Measurements from ENCODE around the gene UGT1A1. TPM values are rescaled to one million over a fixed set of nuclear protein-coding genes. Genes with fewer than 3 reads are reported as not detected.
A peak's percentile ranks its signal among the peaks of the same experiment; 100 is the strongest.

The UGT1A1 gene
- polyA plus RNA-seq, 2 of the 4 experiments (the other 2 are of a cell fraction) = 1.9 TPM

- POLR2A ChIA-PET = interaction anchor here (1.2 kb wide), 1 partner anchor 247 kb away, joined by 11 read pairs; no protein-coding TSS in a partner anchor
- CTCF ChIA-PET = interaction anchor here (0.6 to 1.8 kb wide), 3 partner anchors 12 to 51 kb away, joined by 3 to 12 read pairs (median 3); no protein-coding TSS in a partner anchor
- TF ChIP-seq MAFK (IDR thresholded peaks at IDR 0.05; ENCODE audit: partially characterized antibody) (no peak), USF2 (IDR thresholded peaks at IDR 0.05) (no peak), ZNF302 (CRISPR knock-in tag; IDR thresholded peaks at IDR 0.05) (no peak), ZSCAN20 (CRISPR knock-in tag; IDR thresholded peaks at IDR 0.05) (no peak), HOXA7 (CRISPR knock-in tag; IDR thresholded peaks at IDR 0.05) (no peak), HOXB13 (CRISPR knock-in tag; IDR thresholded peaks at IDR 0.05; ENCODE audit: low read depth) (no peak), MAZ (IDR thresholded peaks at IDR 0.05; ENCODE audit: borderline replicate concordance, low read depth, low read length) (no peak), E2F6 (IDR thresholded peaks at IDR 0.05; ENCODE audit: borderline replicate concordance, low read depth) (no peak), CEBPB (IDR thresholded peaks at IDR 0.05) (no peak)
- DNase-seq (ENCODE audit: low read depth in 1 of 2, low spot score in 1 of 2) (no peak), ATAC-seq (no peak), FAIRE-seq (no peak)
- WGBS (ENCODE audit: missing lambda C conversion rate) = 92% methylated on average over 16 of the region's 18 CpGs
- no peak overlapping the region for H3K4me3 ChIP-seq
- H3K9me3 ChIP-seq = no peaks in the 10 kb centered on the region
- peak overlapping the region; percentile 28 to 81 for H3K27ac ChIP-seq
- H3K4me2 ChIP-seq = no peak overlapping the region
- peaks cover 36% of the 10 kb centered on the region for H3K4me1 ChIP-seq
These were observed 60.1 kb downstream of the UGT1A1 start for GRCh38 chr2:233819884-233820773.

- no peak for TF ChIP-seq ZFP36 (IDR thresholded peaks at IDR 0.05; ENCODE audit: borderline replicate concordance, partially characterized antibody)
- TF ChIP-seq TP53 (CRISPR knock-in tag; IDR thresholded peaks at IDR 0.05) = no peak
- TF ChIP-seq BCL3 (IDR thresholded peaks at IDR 0.05) = no peak
- TF ChIP-seq HOXA7 (CRISPR knock-in tag; IDR thresholded peaks at IDR 0.05) = no peak
- TF ChIP-seq REST (IDR thresholded peaks at IDR 0.05) = no peak
- no peak for TF ChIP-seq FOXS1 (CRISPR knock-in tag; IDR thresholded peaks at IDR 0.05)
- no peak for TF ChIP-seq RAD21 (conservative IDR thresholded peaks at IDR 0.05 in 1 of 2, IDR thresholded peaks at IDR 0.05 in 1 of 2)
- TF ChIP-seq FOSL2 (IDR thresholded peaks at IDR 0.05) = no peak
- TF ChIP-seq FOSL2 (CRISPR knock-in tag; IDR thresholded peaks at IDR 0.05) = no peak
- no peak for TF ChIP-seq HMGXB4 (CRISPR knock-in tag; IDR thresholded peaks at IDR 0.05; ENCODE audit: borderline replicate concordance)
- TF ChIP-seq PBX3 (IDR thresholded peaks at IDR 0.05) = no peak
- no peak for TF ChIP-seq ZNF302 (CRISPR knock-in tag; IDR thresholded peaks at IDR 0.05)
- TF ChIP-seq HDAC2 (IDR thresholded peaks at IDR 0.05) = no peak
These were observed 60.7 kb downstream of the UGT1A1 start for GRCh38 chr2:233820774-233821105.

More at GRCh38 chr2:233820774-233821105, 60.7 kb downstream of the UGT1A1 start:
- Histone ChIP-seq H3K4me3 (no peak overlapping the region), H3K27ac (peak overlapping the region; percentile 28 to 81; a peak in 3 of 6 replicates), H3K9me3 (no peaks in the 10 kb centered on the region), H3K4me2 (no peak overlapping the region), H3K4me1 (peaks cover 36% of the 10 kb centered on the region)
- CTCF ChIA-PET = interaction anchor here (0.6 to 1.9 kb wide), 5 partner anchors 12 to 109 kb away, joined by 3 to 12 read pairs (median 3); no protein-coding TSS in a partner anchor
- POLR2A ChIA-PET = interaction anchor here (1.2 kb wide), 1 partner anchor 248 kb away, joined by 11 read pairs; no protein-coding TSS in a partner anchor
- DNase-seq (ENCODE audit: low read depth in 1 of 2, low spot score in 1 of 2) (no peak), FAIRE-seq (no peak), ATAC-seq (no peak)
- WGBS (ENCODE audit: missing lambda C conversion rate) = 83% methylated on average over 4 of the region's 6 CpGs

Data from A549 (cell line).